Left ventricle myocardium superior (tissue), 1 donor: Measurements from ENCODE around the gene SMARCA2. TPM values are rescaled to one million over a fixed set of nuclear protein-coding genes. Genes with fewer than 3 reads are reported as not detected.

Experiments
- ATAC-seq: fragments of 200-7000 bp; cut with Tn5 transposase; one replicate; pipeline ENCODE4 v1.9.1; 2020; ENCODE audit warnings: mild to moderate bottlenecking, moderate library complexity
- DNase-seq: peaks from one replicate; pipeline ENCODE4 v3.0.0-alpha.2; 2020
- intact Hi-C: fragments of 100-400 bp; cut with micrococcal nuclease; formaldehyde crosslinking; loops from one replicate; pipeline ENCODE4 v1.11.0; 2022
- total RNA-seq: library from RNA; stranded (reverse); fragmentation: NEBNext Ultra II Directional; extraction: Animal tissue kit (Norgen Biotek cat#: 25700); gene quantifications from one replicate; pipeline ENCODE4 v1.2.1, GENCODE V29; 2021
- donor health status: DM: no; HTN: yes; CAD: no; lungs with severe emphysema.

Gene SMARCA2
- total RNA-seq, 1 donor from 2014 or later, result 111 TPM

DNA sequence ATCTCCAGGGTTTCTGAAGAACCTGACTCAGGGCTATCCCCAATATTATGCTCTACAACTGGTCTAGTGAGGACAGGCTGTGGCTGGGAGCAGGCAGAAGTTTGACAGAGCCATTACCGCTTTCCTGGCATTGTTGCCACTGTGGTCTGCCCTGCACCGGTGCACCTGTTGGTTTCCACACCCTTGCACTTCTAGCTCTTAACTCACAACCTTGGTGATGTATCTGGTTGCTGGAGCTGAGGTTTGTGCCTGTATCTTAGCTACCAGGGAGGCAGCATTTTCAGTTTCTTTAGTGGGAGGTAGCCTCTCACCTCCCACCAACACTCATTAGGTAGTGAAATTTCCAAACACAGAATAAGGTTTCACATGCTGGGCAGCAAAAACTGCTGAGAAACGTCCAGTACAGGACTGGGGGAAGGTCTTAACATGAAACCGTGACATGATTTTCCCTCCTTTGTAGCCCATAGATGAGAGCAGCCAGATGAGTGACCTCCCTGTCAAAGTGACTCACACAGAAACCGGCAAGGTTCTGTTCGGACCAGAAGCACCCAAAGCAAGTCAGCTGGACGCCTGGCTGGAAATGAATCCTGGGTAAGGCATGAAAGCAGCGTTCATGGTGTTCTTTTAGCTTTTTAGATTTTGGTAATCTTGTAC is 57.7 kb downstream of the SMARCA2 start:
- DNase-seq (no peak), ATAC-seq (no peak)
- intact Hi-C loops, result no loop called here

DNA sequence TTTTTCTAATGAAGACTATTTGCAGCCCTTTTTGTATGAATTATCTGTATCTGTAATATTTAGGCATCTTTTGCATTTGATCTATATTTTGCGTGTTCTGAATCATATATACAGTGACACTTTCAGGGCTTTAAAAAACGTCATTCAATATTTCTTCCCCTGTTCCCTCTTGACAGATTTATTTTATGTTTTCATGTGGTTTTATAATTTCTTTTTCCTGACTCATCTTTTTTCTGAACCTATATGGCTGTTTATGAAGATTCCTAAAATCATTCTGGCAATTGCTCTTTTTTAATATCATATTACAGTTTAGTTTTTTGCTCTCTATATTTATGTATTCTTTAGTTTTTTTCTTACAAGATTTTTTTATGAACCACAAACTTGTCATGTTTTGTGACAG is 67.6 kb downstream of the SMARCA2 start:
- ATAC-seq (no peak), DNase-seq (no peak)
- intact Hi-C loops, result no loop called here

DNA sequence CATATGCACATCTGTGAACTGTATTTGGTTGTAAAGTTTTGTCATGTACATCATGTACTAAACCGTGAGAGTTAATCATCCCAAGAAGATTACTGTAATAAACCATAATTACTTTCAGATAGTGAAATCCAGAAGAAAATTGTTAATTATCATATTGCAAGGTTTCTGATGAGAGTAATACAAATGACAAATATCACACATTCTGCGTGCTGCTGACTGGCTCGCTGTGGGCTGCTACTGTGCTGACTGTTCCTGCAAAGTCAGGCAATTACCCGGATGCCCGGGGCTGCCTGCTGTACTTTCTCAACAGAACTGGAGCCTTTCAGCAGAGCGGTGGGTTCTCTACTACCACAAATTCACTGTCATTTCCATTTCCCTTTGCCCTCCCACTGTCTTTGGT is 68.3 kb downstream of the SMARCA2 start:
- no peak for ATAC-seq
- intact Hi-C loops, result no loop called here
- DNase-seq, result no peak

DNA sequence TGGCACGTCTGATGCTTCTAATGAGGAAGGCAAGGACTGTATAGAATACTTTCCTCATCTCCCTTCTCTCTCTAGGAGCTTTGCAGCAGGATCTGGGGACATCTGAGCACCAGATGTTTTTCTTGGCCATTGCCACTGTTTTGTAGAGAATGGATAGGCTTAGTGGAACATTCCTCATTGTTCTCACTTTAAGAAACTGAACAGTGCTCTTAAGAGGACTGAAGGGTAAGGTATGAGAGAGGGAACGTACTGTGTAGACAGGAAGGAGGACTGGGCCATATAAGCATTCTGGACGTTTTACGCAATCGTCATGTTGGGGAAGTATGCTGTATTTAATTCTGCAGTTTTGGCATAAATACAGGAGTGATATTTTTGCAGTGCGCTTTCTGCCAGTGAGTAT is 70.6 kb downstream of the SMARCA2 start:
- peak; percentile 89 for ATAC-seq
- no peak for DNase-seq
- intact Hi-C loops, result no loop called here

DNA sequence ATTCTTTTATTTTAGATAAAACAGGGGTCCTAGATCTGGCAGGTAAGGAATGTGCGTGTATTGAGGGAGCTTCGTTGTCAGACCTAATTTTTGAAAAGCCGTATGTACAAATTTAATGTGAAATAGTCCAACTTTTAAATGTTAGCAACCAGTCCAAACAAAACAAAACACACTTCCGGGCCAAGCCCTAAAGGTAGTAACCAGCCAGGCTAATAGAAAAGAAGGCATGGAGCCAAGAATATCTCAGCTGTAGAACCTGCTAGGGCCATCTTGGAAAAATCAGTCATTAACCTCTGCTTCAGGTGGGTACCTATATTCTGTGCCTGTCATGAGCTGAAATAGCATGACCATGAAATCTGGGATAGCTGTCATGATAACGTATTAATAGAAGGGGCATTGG is 71.0 kb downstream of the SMARCA2 start:
- intact Hi-C loops, result no loop called here
- DNase-seq (no peak), ATAC-seq (peak; percentile 38)

DNA sequence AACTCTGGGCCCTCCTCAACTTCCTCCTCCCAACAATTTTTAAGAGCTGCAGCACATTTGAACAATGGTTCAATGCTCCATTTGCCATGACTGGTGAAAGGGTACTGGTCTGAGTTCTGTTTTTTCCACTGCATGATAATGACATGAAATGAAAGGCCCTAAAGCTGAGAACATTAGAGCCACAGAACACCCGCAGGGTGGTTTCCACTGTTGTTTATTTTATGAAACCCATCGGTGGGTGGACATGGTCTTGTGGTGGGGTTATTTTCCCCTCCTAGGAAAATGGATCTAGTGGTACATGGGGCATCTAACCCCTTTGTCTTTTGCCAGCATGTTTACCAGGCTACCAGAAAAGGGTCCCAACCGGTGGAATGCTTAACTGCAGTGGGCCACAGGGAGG is 71.8 kb downstream of the SMARCA2 start:
- intact Hi-C loops, result no loop called here
- ATAC-seq (no peak), DNase-seq (no peak)

DNA sequence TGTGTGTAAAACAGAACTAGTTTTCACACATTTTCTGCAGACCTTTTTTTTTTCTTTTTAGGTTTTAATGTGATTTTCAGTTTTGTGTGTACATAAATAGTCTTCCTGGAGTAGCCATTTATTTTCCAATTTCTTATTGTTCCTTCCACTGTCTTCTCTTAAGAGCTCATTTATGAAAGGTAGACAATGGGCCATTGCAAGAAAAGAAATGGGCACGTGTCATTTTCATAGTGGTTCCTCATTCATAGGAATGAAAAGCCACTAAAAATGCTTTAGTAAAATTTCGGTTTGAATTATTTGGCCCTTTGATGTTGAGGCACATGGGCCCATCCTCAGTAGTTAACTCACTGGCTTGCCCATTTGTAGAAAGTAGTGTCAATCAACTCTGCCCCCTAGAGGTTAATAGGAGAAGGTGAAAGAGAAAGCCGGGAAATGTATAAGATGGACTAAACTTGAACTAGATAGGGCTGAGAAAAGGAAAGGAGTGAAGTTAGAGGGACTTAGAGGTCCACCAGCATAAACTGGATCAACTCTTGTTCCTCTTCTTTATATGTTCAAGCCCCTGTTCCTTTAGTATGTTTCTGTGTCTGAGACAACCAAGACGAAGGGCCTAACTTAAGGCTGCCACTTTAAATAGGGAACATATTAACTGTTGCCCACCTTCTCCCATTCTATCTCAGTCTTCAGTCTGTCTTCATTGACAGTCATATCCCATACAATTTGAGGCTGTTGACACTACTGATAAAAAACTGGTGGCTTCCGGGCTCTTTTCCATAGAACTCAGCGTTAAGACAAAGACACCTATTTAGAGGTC is 72.6 kb downstream of the SMARCA2 start:
- no peak for DNase-seq
- intact Hi-C loops, result no loop called here
- no peak for ATAC-seq

DNA sequence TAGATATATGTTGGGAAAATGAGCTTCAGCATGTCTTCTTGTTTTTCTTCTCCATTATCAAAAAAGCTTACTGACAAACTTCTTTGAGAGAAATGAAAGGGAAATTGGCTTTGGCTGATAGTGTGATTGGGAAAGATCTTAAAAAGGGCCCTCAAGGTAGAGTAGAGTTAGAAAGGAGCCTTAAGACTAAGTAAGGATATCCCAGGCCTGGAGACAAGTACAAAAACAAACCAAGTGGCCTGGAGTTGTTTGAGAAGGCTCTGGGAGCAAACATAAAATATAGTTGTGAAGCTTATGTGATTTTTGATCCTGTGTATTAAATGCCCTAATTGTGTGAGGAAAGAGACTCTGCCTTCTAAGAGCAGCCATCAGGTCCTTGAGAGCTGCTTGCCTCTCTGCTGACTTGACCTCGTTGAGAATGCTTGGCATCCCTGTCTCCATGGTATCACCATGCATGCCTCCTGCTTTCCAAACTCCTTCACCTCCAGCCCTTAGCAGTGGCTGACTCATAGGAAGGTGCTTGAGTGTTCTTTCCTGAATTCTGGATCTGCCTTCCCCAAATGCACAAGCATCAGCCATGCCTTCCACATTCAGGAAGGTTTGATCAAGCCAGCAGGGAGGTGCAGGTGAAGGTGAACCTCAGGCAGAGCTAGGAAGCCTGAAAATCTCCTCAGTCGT is 78.9 kb downstream of the SMARCA2 start:
- ATAC-seq, result peak; percentile 64
- intact Hi-C loops, result no loop called here

DNA sequence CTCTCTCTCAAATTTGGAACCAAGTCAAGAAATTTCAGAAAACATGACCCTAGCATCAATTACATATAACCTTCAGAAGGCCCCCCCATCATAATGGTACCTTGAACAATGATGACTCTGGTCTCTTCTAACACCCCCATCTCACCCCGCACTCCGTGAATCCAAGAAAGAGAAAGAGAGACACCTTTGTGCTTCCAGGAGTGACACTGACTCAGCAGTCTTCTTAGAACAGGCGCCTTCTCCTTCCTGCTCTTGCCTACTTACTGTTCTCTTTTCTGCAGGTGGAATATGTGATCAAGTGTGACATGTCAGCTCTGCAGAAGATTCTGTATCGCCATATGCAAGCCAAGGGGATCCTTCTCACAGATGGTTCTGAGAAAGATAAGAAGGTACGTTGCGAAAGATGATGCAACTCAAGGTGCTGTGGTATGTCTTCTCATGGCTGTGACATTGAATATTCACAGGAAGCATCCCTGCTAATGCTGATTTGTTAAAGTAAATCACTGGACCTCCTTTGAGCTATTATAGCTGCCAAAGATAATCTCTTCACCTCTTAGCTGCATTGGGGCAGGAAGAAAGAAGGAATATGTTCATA is 81.3 kb downstream of the SMARCA2 start:
- DNase-seq (no peak), ATAC-seq (no peak)
- intact Hi-C loops, result no loop called here

More for the DNA sequence above, 78.9 kb downstream of the SMARCA2 start:
- no peak for DNase-seq

DNA sequence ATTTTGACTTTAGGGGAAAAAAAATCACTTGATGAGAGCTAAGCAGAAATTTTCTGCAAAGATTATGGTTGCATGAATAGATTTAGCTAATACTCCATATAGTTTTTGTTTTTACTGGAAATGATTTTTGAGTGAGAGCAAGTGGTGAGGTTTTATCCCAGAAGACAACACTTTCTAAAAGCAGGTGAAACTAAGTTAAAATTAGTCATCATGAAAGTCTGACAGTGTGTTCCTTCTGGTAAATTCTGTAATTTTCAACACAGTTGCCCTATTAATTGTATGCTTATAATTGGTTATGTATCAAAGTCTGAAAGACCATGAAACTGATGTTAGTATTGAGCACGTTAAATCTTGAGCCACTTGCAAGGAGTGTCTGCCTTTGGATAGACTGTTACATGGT is 91.5 kb downstream of the SMARCA2 start:
- intact Hi-C loops, result no loop called here
- ATAC-seq (no peak), DNase-seq (no peak)

DNA sequence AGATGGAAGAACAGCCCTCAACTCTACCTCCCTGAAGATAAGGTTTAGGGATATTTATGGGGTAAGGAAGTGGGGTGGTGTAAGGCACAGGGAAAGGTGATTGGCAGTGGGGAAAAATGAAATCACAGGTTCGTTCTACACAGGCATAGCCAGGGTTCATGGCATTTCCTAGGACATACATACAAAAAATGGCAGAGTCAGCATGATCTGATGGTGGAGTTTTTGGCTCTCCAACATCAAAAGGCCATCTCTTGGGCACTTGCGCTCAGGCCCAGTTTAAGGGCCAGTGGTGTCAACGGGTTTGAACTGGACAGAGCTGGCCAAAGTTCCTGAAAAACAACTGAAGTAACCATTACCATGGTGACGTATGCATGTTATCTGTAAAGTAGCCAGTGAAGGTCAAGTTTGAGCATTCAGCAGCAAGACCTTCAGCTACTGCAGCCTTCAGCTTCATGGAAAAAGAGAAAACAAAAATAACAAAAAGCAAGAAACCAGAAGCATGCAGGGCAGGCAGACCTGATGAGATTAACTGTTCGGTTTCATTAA is 92.8 kb downstream of the SMARCA2 start:
- DNase-seq, result no peak
- intact Hi-C loops, result no loop called here
- no peak for ATAC-seq

DNA sequence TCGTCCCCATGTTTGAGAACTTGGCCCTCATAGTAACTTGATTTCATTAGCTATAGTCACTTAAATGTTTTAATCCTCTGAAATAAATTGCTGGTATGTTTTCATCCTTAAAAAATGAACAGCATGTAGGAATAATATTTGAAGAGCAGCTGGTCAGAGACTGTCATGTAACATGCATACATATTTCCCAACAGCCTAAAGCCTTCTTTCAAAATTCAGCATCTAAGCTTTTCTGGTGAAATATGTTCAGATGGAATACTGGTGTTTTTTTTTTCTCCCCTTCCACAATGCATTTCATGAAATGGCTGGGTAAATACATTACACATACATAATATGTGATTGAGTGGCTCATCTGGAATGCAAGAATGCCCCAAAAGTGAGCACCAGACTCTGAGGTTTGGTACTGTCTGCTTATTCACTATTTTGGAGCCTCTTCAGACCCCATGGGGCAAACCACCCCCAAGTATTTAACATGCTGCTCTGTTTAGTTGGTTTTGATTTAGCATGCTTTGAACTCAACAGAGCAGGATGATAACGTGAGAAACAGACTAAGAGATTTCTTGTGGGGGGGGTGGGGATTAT is 94.0 kb downstream of the SMARCA2 start:
- intact Hi-C loops, result no loop called here
- DNase-seq (no peak), ATAC-seq (no peak)

DNA sequence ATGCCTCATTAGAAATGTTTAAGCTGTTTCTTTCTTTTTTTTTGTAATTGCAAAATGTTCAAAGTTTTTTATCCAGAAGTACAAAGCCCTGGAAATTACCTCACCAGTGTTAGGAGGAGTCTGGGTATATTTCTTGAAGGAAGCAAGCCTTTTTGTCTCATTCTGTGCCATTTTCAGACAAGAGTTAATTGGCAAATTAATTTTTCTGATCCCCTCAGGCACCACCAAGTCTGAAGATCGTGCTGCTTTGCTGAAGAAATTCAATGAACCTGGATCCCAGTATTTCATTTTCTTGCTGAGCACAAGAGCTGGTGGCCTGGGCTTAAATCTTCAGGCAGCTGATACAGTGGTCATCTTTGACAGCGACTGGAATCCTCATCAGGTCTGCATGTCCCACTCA is 94.9 kb downstream of the SMARCA2 start:
- no peak for ATAC-seq
- intact Hi-C loops, result no loop called here

DNA sequence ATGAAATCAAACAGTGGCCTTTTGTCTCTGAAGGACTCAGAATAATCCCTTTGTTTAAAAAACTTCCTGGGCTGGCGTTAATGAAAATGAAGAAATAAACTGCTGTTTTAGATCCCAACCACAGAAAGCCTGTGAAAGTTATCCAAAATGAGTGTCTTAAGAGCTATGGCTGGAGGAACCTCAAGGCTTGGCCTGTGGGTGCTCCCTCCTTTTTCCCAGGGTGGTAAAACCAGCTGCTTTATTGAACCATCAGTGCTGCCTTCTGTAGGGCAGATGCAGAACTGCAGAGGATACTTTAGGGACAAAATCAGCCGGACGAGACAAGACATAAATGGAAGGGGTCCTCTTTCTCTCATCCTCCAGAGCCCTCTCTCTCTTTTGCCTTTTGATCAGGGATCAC is 100.9 kb downstream of the SMARCA2 start:
- ATAC-seq, result no peak
- intact Hi-C loops, result no loop called here

More for the DNA sequence above, 94.9 kb downstream of the SMARCA2 start:
- DNase-seq, result no peak

DNA sequence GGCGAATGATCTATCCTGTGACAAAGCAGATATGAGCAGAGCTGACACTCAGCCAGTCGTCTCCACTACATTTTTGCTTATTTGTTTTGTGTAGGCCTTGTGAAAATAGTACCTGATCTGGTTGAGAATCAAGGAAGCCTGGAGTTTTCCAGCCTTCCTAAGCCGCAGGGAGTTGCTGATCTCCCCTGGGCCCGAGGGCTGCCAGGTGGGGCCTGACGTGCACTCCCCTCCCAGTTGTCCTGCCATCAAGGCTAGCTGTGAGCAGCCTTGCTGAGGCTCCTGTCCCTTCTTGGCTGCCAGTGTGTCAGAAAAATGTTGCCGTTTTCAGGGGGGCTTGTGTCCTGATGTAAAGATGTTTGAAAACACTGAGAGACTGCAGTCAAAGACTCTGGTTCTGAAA is 102.4 kb downstream of the SMARCA2 start:
- intact Hi-C loops, result no loop called here
- DNase-seq, result no peak
- no peak for ATAC-seq

More for the DNA sequence above, 100.9 kb downstream of the SMARCA2 start:
- DNase-seq, result no peak

DNA sequence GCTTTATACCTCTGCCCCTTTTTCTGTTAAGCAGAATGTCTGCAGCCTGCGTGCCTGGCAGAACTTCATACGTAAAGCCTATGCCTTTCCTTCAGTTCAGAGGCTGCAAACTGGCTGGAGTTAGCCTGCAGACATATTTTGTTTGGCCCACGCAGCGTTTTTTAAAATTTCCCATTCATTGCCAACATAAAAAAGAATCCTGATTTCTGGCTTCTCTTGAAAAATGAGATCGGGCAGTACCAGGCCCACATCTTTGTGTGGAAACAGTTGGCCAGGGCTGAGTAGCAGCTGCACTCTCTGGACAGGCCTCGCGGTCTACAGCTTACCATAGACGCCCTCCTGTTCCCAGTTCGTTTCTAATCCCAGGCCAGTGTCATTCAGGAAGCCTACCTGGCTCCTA is 104.4 kb downstream of the SMARCA2 start:
- ATAC-seq (peak; percentile 30), DNase-seq (no peak)
- intact Hi-C loops, result no loop called here

DNA sequence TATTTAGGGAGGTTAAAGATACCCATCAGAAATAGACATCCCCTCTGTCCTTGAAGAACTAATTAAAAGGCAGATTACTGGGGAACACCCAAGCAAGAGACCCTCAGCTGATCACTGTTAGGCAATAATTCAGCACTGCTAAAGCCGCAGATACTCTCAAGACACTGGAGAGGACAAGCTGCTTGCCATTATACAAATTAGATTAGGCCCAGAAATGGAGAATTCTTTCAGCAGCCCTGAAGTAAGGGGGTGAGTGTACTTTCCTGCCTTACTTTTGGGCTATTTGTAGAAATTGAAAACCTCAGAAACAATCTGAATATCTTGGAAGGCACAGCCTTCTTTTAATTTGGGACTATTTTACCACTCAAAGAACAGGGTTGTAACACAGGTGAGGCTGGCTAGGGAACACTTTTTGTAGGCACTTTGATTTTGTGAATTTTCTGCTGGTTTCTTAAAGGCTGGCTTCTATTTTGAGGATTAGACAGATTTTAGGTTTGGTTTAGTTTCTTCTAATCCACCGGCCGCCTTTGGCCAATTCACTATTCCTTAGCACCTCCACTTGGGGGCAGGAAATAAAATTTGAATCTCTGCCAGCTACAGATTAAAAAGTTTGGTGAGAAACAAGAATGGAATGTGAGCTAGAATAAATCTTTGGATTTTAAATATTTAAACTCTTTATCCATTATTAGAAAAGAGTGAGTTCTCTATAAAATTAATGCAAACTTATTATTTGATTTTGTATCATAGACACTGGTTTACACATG is 106.0 kb downstream of the SMARCA2 start:
- DNase-seq (no peak), ATAC-seq (peak; percentile 10)
- intact Hi-C loops, result no loop called here

DNA sequence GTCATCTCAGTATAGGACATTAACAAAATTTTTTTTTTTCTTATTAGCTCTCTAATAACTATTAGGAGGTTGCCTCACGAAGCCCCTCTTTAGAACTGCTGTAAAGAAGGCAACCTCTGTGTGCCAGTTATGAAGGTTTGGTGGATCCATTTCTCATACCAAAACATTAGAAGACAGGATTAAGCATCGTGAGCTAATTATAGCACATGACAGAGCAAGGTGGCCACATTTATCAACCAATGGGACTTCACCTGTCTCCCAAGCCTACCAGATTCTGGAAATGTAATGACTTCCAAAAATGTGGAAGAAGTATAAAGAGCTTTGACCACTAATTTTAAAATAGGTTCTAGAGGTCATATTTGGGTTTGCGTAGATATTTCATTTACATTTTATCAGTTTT is 107.2 kb downstream of the SMARCA2 start:
- intact Hi-C loops, result no loop called here
- no peak for ATAC-seq

DNA sequence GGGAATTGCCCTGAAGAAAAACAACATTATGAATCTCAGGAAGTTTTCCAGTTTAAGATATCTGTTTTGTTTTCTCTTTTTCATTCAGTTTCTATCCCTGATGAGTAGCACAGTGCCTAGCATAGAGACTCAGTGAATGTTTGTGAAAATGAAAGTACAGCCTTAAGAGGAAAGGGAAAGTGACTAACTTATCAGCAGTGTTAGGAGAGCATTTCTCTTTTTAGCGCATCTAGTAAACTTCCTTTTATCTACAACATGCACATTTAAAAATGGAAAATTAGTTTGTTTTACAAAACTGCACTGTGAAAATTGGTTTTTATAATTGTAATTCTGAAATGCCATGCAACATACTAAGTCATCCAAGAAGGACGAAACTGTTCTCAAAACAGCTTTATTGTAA is 110.8 kb downstream of the SMARCA2 start:
- intact Hi-C loops, result no loop called here
- peak; percentile 68 for ATAC-seq

More for the DNA sequence above, 107.2 kb downstream of the SMARCA2 start:
- DNase-seq, result no peak

More for the DNA sequence above, 110.8 kb downstream of the SMARCA2 start:
- no peak for DNase-seq
